DMS 273 (cell line): ENCODE data around the gene NPFFR2.
"Not testable (repeated sequence)": the region's sequence is repeated elsewhere in the genome, so short reads cannot be mapped to it uniquely, and the experiment has no call there.

ENCODE experiments used
- DNase-seq: peaks from one replicate; lab custom pipeline; 2025; ENCODE audit not compliant: unreplicated experiment; lab: John Stamatoyannopoulos, UW

The NPFFR2 gene

DNA sequence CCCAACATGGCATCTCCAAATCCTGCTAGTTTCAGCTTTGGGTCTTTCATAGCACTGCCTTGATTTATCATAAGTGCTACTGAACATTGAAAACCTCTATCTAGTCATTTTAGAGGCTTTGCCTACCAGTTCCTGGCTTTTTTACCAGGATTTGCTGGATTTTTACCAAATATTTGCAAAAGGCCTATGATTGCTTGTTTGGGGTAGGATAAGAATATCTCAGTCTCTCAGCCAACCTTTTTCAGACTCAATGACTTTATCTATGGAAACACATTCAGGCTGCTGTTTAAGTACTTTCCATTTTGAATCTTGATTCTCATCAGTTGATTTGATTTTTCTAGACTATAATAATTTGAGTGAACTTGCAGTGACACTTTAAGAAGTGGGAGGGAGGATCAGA, 80.1 kb downstream of the NPFFR2 start:
- no peak for DNase-seq

DNA sequence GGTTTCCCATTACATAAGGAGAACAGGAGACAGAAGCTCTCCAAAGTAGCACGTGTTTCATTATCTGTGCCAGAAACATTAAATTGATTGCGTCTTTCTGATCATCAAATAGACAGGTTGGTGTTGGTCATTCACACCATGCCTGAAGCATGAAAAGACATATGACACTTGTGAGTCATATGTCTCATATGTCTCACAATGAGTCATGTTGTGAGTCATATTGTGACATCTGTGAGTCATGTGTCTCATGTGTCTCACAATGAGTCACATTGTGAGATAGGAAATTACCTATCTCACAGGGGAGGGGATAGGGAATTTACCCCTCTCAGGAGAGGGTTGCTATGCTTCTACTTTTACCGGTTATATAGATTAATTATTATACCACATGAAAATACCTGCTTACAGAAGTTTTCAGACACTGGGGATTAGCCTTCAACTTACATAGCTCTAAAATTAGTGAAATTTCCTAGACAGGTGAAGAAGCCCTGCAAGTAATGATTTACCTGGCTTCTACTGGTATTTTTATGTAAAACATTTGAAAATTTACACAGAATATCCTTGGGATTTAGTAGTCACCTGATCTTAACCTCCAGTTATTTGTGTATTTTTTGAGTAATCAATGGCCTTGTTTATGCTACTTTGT, 80.8 kb downstream of the NPFFR2 start:
- DNase-seq = no peak

DNA sequence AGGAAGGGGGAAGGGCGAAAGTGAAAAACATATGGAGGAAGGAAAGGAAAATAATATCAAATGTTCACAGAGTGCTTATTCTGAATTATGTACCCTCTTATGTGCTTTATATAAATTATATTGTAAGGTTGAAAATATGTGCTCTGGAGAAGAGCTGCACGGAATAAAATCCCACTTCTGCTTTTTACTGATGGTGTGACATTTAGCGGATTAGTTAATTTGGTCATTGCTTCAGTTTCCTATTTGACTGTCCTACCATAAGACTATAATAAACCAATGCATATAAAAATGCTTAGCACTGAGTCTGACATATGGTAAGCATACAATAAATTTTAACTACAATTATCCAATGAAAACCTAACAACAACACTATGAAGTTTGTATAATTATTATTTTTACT, 86.2 kb downstream of the NPFFR2 start:
- no peak for DNase-seq

- DNase-seq = no peak
These were observed 88.1 kb downstream of the NPFFR2 start for GRCh38 chr4:72119946-72120345.

- no peak for DNase-seq
These were observed 96.9 kb downstream of the NPFFR2 start for GRCh38 chr4:72128741-72129140.

- no peak for DNase-seq
These were observed 104.6 kb downstream of the NPFFR2 start for GRCh38 chr4:72136429-72136828.

- DNase-seq = not testable (repeated sequence)
These were observed 108.2 kb downstream of the NPFFR2 start for GRCh38 chr4:72139997-72140396.

GRCh38 chr4:72144241-72144640, 112.4 kb downstream of the NPFFR2 start:
- DNase-seq = no peak

DNA sequence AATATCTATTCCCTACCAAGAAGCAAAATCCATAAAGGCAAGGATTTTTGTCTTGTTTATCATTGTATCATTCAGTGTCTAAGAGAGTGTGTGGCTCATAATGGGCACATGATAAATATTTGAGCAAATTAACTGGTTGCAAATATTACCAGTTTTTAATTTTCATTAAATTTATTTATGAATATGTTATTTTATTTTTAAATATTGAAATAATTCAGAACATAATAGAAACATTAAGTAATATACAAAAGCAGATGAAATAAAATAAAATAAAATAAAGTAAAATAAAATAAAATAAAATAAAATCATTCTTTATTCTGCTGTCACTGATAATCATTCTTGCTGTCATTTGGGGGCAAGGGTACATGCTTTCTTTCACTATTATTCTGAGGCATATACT, 120.9 kb downstream of the NPFFR2 start:
- DNase-seq = no peak

- not testable (repeated sequence) for DNase-seq
These were observed 121.8 kb downstream of the NPFFR2 start for GRCh38 chr4:72153634-72154033.

DNA sequence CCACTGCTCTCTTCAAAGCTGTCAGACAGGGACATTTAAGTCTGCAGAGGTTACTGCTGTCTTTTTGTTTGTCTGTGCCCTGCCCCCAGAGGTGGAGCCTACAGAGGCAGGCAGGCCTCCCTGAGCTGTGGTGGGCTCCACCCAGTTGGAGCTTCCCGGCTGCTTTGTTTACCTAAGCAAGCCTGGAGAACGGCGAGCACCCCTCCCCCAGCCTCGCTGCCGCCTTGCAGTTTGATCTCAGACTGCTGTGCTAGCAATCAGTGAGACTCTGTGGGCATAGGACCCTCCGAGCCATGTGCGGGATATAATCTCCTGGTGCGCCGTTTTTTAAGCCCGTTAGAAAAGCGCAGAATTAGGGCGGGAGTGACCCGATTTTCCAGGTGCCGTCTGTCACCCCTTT, 137.5 kb downstream of the NPFFR2 start:
- DNase-seq = not testable (repeated sequence)

DNA sequence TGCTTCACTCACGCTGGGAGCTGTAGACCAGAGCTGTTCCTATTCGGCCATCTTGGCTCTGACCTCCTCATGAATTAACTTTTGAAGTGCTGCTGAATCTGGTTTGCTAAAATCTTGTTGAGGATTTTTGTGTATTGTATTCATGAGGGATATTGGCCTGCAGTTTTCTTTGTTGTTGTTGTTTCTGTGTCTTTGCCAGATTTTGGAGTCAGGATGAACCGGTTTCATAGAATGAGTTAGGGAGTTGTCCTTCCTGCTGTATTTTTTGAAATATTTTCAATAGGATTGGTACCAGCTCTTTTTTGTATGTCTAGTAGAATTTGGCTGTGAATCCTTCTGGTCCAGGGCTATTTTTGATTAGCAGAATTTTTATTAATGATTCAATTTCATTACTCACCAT, 138.1 kb downstream of the NPFFR2 start:
- DNase-seq = no peak

DNA sequence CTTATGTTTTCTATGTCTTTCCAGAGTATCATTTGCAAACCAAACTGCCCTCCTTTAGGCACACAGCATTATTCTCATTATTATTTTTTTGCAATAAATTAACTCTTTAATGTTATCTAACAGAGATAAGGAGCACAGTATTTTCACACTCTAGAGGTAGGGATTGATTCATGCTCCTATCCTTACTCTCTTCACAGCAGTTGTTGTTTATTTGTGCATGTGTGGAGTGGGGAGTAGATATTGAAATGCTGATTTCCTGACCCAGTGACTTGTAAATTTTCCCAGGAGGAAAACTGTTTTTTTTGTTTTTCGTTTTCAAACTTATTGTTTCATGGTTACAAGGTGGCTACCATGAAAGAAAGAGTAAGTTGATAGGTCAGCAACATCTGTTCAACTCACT, 140.0 kb downstream of the NPFFR2 start:
- DNase-seq = no peak

GRCh38 chr4:72179342-72179741, 147.5 kb downstream of the NPFFR2 start:
- no peak for DNase-seq

DNA sequence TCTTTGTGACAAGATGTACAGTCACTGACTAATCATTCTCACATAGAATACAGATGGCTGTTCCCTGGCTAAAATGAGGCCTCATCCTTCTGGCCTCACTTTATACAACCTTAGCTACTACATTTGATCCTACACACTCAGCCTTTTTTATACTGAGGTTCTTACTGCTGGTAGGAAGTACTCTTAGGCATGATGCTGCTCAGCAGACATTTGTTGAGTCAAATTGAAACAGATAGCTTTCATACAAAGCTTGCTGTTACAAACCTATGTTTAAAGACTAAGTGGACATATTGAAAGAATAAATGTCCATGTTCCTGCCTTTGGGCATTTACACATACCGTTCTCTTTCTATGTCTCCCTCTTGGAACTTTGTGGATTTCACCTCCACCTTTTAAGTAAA, 154.9 kb downstream of the NPFFR2 start:
- DNase-seq = no peak

DNA sequence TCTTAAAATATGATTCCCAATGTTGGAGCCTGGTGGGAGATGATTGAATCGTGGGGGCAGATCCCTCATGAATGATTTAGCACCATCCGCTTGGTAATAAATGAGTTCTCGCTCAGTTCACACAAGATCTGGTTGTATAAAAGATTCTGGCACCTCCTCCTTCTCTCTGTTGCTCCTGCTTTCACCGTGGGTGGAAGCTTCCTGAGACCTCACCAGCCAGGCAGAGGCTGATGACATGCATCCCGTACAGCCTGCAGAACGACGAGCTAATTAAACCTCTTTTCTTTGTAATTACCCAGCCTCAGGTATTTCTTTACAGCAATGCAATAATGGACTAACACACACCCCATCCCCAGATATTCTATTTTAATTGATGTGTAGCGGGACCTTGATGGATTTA, 162.2 kb downstream of the NPFFR2 start:
- no peak for DNase-seq

DNA sequence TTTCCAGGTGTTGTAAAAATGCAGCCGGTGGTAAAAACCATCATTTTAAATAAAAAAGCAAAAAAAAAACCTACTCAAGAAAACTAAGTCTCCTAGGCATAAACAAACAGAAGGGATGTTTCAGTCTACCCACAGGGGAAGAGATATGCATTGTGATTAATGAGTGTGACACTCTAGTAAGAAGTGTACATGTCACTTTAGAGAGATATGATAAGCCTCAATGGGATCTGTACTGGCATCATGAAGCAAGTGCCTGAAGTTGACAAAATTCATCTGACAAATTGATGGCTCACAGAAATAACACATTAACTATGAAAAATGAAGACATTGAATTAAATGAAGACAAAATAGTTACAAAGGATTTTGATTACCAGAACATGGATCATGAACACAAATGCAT, 162.7 kb downstream of the NPFFR2 start:
- no peak for DNase-seq
